Cardiac fibroblast (primary cell): ENCODE results near the gene BCAR1.

Source experiments
- DNase-seq, 2 donors: peaks; one replicate each; pipeline versions ENCODE4 v3.0.0 to v3.0.0-alpha.2; 2010; ENCODE audit warnings: low read depth in 2 of 2
- H3K4me3 ChIP-seq, 2 donors: replicated peaks in 1 of 2; 1 replicate in 1 of 2; 2 replicates in 1 of 2; pipeline ENCODE4 v1.5.1; 2011; ENCODE audit warnings: low read depth in 2 of 2, low read length in 2 of 2, mild to moderate bottlenecking in 2 of 2, moderate library complexity in 1 of 2
- TF ChIP-seq, protein P1 (sequence below): IDR thresholded peaks from one replicate; pipeline ENCODE4 v1.5.1; 2011; ENCODE audit warnings: low read depth, mild to moderate bottlenecking, low read length, inconsistent platforms

BCAR1 gene

DNA sequence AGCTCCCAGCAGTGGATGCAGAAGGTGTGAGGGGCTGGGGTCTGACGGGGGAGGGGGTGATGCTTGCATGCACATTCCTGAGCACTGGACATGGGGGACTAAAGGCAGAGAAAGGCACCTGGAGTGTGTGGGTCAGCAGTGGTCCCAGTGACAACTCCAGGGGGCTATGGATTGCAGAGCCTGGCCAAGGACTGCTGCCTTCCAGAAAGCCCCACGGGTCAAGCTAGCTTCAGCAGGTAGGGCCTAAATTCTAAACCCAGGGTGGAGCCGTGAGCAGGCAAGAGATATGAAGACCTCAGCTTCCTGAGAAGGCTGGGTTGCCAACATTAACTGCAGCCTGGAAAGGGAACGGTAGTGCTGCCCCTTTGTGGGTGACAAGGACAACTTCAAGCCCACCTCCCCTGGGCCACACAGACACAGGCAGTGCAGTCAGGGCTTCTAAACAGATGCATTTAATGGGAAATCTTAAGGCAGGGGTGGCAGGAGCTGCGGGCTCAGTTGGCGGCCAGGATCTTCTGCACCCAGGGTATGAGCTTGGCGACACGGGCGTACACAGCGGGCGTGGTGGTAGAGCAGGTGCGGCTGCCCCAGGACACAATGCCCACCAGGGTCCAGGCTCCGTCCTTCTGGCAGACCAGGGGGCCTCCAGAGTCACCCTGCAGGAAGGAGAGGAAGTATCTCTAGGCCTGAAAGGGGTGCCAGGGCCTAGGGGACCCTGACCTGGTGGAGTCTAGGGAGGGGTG lies 47.6 kb downstream of the BCAR1 start:
- no peak overlapping the region for H3K4me3 ChIP-seq
- no peak for DNase-seq
- TF ChIP-seq, protein P1, sequence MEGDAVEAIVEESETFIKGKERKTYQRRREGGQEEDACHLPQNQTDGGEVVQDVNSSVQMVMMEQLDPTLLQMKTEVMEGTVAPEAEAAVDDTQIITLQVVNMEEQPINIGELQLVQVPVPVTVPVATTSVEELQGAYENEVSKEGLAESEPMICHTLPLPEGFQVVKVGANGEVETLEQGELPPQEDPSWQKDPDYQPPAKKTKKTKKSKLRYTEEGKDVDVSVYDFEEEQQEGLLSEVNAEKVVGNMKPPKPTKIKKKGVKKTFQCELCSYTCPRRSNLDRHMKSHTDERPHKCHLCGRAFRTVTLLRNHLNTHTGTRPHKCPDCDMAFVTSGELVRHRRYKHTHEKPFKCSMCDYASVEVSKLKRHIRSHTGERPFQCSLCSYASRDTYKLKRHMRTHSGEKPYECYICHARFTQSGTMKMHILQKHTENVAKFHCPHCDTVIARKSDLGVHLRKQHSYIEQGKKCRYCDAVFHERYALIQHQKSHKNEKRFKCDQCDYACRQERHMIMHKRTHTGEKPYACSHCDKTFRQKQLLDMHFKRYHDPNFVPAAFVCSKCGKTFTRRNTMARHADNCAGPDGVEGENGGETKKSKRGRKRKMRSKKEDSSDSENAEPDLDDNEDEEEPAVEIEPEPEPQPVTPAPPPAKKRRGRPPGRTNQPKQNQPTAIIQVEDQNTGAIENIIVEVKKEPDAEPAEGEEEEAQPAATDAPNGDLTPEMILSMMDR = no peak

DNA sequence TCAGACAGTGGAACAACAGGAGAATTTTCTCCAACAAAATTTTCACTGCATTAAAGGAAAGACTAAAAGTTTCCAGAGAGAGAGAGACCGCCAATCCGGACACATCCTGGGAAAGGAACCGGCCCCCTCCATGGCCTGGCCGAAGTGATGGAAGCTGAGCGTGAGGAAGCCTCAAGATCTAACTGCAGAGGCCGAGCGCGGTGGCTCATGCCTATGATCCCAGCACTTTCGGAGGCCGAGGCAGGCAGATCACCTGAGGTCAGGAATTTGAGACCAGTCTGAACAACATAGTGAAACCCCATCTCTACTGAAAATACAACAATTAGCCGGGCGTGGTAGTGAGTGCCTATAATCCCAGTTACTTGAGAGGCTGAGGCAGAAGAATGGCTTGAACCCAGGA lies 48.3 kb downstream of the BCAR1 start:
- no peak overlapping the region for H3K4me3 ChIP-seq
- no peak for DNase-seq
- TF ChIP-seq, protein P1 = no peak

DNA sequence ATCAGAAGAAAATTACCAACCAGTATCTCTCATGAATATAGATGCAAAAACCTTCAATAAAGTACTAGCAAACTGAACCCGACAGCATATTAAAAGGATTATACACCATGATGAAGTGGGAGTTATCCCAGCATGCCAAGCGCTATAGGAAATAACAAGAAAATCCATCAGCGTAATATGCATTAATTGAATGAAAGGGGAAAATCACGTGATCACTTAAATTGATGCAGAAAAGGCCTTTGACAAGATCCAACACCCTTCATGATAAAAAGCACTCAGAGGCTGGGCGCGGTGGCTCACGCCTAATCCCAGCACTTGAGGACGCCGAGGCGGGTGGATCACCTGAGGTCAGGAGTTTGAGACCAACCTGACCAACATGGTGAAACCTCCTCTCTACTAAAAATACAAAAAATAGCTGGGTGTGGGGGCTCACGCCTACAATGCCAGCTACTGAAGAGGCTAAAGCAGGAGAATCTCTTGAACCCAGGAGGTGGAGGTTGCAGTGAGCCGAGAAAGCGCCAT lies 49.3 kb downstream of the BCAR1 start:
- no peak for DNase-seq
- TF ChIP-seq, protein P1 = no peak
- no peak overlapping the region for H3K4me3 ChIP-seq

DNA sequence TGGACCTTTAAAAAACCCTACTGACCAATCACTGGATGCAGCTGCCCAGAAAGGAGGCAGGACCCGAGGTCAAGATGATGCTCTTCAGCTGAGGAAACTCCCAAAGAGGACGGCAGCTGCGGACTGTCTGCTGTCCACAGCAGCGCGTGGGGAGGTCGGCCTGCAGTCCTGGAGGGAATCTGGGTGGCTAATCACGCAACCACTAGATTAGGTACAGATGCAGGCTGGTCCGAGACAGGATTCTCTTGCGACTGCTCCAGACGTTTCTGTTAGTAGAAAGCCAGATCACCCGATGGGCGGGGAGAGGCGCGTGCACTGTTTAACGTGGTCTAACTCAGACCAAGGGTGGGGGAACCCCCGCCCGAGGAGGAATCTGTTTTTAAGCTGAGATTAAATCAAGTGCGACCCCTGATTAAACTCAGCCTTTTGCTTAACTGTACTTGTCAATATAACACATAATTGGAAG lies 53.3 kb downstream of the BCAR1 start:
- TF ChIP-seq, protein P1 = no peak
- H3K4me3 ChIP-seq = peak overlapping the region; percentile 22 to 51
- peak; percentile 51 to 64 for DNase-seq

DNA sequence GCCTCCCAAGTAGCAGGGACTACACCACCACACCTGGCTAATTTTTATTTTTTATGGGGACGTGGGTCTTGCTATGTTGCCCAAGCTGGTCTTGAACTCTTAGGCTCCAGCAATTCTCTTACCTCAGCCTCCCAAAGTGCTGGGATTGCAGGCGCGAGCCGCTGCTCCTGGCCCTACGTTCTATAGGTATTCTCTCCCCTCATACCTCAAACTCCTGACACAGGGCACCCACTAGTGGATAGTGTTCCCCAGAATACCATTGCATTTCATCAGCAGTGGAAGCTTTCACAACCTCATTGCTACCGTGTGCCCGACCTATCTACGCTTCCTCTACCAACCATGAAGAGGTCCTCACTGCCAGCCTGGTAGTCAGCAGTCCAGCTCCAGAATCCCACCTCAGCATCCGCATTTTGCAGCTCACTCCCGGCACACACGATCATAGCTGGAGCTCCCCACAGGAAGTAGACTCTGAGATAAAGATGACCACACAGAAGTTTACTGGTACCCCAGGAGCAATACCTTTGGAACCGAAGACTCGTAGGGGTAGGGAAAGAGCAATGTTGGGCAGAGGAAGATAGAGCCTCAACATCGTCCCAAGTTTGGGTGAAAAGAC lies 53.8 kb downstream of the BCAR1 start:
- H3K4me3 ChIP-seq = peak overlapping the region in 1 of 2 donors; percentile 51
- peak in 1 of 2 donors; percentile 26 for DNase-seq
- TF ChIP-seq, protein P1 = no peak

DNA sequence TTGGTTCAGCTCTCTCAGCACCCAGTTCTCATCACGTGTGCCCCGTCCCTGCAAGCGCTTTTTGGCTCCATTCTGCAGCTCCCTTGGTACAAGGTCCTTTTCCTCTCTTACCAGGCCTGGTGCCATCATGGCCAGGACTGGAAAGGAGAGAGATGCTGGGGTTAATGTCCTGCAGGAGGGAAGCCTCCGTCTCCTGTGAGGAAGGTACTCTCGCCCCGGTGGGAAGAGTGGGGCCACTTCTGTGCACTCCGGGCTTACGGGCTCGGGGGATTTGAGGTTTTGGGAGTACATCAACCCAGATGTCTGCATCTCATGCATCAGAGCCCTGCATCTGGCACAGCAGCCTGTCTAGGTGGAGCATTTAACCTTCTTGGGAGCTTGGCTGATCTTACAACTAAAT lies 54.6 kb downstream of the BCAR1 start:
- H3K4me3 ChIP-seq = no peak overlapping the region
- TF ChIP-seq, protein P1 = no peak
- DNase-seq = no peak
